Endodermal cell (in vitro differentiated cells): Measurements from ENCODE around the gene METTL9. TPM values are rescaled to one million over a fixed set of nuclear protein-coding genes. Genes with fewer than 3 reads are reported as not detected.
"Not testable (repeated sequence)": the region's sequence is repeated elsewhere in the genome, so short reads cannot be mapped to it uniquely, and the experiment has no call there.

Source experiments
- DNase-seq: peaks from one replicate; pipeline ENCODE4 v3.0.0-alpha.2; 2017
- H3K27ac ChIP-seq: 2 replicates; pipeline ENCODE4 v1.5.1; 2013; ENCODE audit warnings: mild to moderate bottlenecking, low read depth, low read length, moderate library complexity
- H3K27me3 ChIP-seq: 2 replicates; pipeline ENCODE4 v1.6.1; 2013; ENCODE audit warnings: mild to moderate bottlenecking, low read length, moderate library complexity; ENCODE audit not compliant: insufficient read depth, control insufficient read depth, poor library complexity, severe bottlenecking
- H3K36me3 ChIP-seq: 2 replicates; pipeline ENCODE4 v1.7.0; 2013; ENCODE audit warnings: mild to moderate bottlenecking, low read length, moderate library complexity; ENCODE audit not compliant: control insufficient read depth, insufficient read depth
- H3K4me1 ChIP-seq: one replicate; pipeline ENCODE4 v1.7.0; 2013; ENCODE audit warnings: low read length; ENCODE audit not compliant: control insufficient read depth, insufficient read depth
- H3K4me3 ChIP-seq: 2 replicates; pipeline ENCODE4 v1.5.1; 2013; ENCODE audit warnings: mild to moderate bottlenecking, low read length, moderate library complexity
- H3K9ac ChIP-seq: 2 replicates; pipeline ENCODE4 v1.6.1; 2013; ENCODE audit warnings: mild to moderate bottlenecking, low read length, moderate library complexity; ENCODE audit not compliant: poor library complexity, severe bottlenecking; ENCODE audit errors: extremely low read depth
- H3K9me3 ChIP-seq: 2 replicates; pipeline ENCODE4 v1.6.1; 2013; ENCODE audit warnings: mild to moderate bottlenecking, low read length, moderate library complexity; ENCODE audit not compliant: control insufficient read depth
- H3K27ac Mint-ChIP-seq: 2 replicates; pipeline ENCODE4 v1.8.0; 2020; ENCODE audit warnings: mixed read lengths
- H3K27me3 Mint-ChIP-seq: 2 replicates; pipeline ENCODE4 v1.8.0; 2021; ENCODE audit warnings: mild to moderate bottlenecking, mixed read lengths; ENCODE audit not compliant: insufficient read depth
- H3K36me3 Mint-ChIP-seq: 2 replicates; pipeline ENCODE4 v1.8.0; 2020; ENCODE audit warnings: low read depth, mixed read lengths
- H3K4me1 Mint-ChIP-seq: 2 replicates; pipeline ENCODE4 v1.8.0; 2020; ENCODE audit warnings: mixed read lengths
- H3K4me3 Mint-ChIP-seq: 2 replicates; pipeline ENCODE4 v1.8.0; 2020; ENCODE audit warnings: mild to moderate bottlenecking, moderate library complexity, mixed read lengths
- H3K9me3 Mint-ChIP-seq: 2 replicates; pipeline ENCODE4 v1.8.0; 2020; ENCODE audit warnings: mild to moderate bottlenecking, mixed read lengths
- WGBS, 2 experiments: methylation state at CpG; one replicate each; pipeline versions ENCODE4 v1.1.5 to v1.1.7; 2013; ENCODE audit warnings: missing lambda C conversion rate in 2 of 2, mixed read lengths in 1 of 2; ENCODE audit not compliant: insufficient coverage in 1 of 2, insufficient read length in 1 of 2; 5-methylcytosine and 5-hydroxymethylcytosine counted together
- total RNA-seq, 2 donors: library from RNA; stranded (reverse); fragmentation: NEBNext Ultra II Directional in 1 of 2; extraction: Animal tissue kit (Norgen Biotek cat#: 25700) in 1 of 2; gene quantifications; 2 replicates in 1 of 2; 3 replicates in 1 of 2; pipeline ENCODE4 v1.2.1, GENCODE V29; 2021
- TF ChIP-seq, protein P1 (sequence below): fragments of 200-600 bp; sonication (generic); conservative IDR thresholded peaks from 2 replicates; pipeline ENCODE4 v1.5.0; 2021; ENCODE audit warnings: antibody characterized with exemption, mild to moderate bottlenecking

The METTL9 gene
- total RNA-seq, 2 donors from 2014 or later = 145 to 149 TPM

DNA sequence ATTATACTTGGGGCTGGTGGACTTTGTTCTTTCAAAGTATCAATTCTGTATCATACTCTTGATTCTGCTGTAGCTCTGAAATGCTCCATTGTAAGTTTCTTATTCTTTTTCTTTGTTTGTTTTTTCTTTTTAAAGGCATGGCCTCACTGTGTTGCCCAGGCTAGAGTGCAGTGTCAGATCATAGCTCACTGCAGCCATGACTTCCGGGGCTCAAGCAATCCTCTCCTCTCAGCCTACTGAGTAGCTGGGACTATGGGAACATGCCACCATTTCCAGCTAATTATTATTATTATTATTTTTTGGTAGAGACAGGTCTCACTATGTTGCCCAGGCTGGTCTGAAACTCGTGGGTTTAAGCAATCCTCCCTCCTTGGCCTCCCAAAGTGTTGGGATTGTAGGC is 38.9 kb upstream of the METTL9 start:
- Histone ChIP-seq H3K36me3 (no peaks in the 10 kb centered on the region), H3K9ac (no peak overlapping the region), H3K9me3 (no peaks in the 10 kb centered on the region), H3K4me1 (no peaks in the 10 kb centered on the region), H3K27me3 (no peaks in the 10 kb centered on the region), H3K27ac (no peak overlapping the region), H3K4me3 (no peak overlapping the region)
- H3K27me3 Mint-ChIP-seq = peaks cover 16% of the 10 kb centered on the region
- 84 to 100% methylated on average over 1 to 2 of the region's 2 CpGs for WGBS, 2 experiments
- H3K9me3 Mint-ChIP-seq = no peaks in the 10 kb centered on the region
- no peak overlapping the region for H3K27ac Mint-ChIP-seq
- H3K4me3 Mint-ChIP-seq = no peak overlapping the region
- no peak for DNase-seq
- H3K4me1 Mint-ChIP-seq = peaks cover 5% of the 10 kb centered on the region
- H3K36me3 Mint-ChIP-seq = no peaks in the 10 kb centered on the region
- TF ChIP-seq, protein P1, sequence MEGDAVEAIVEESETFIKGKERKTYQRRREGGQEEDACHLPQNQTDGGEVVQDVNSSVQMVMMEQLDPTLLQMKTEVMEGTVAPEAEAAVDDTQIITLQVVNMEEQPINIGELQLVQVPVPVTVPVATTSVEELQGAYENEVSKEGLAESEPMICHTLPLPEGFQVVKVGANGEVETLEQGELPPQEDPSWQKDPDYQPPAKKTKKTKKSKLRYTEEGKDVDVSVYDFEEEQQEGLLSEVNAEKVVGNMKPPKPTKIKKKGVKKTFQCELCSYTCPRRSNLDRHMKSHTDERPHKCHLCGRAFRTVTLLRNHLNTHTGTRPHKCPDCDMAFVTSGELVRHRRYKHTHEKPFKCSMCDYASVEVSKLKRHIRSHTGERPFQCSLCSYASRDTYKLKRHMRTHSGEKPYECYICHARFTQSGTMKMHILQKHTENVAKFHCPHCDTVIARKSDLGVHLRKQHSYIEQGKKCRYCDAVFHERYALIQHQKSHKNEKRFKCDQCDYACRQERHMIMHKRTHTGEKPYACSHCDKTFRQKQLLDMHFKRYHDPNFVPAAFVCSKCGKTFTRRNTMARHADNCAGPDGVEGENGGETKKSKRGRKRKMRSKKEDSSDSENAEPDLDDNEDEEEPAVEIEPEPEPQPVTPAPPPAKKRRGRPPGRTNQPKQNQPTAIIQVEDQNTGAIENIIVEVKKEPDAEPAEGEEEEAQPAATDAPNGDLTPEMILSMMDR = no peak

DNA sequence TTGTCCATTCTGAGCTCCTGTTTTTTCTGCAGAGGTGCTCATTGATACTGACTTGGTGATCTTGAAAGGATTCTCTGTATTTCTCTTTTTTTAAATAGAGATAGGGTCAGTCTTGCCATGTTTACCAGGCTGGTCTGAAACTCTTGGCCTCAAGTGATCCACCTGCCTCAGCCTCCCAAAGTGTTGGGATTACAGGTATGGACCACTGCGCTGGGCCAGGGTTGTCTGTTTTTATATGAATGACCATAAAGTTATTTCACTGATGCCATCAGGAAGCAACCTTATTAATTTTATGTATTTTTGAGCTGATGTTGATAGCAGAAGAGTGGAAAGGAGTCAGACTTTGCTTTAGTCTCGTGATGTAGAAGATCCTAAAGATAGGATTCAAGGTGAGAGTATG is 35.7 kb upstream of the METTL9 start:
- no peak overlapping the region for H3K4me3 ChIP-seq
- WGBS, 2 experiments = 100% methylated on average over 2 of the region's 2 CpGs
- DNase-seq = no peak
- peaks cover 8% of the 10 kb centered on the region for H3K4me1 Mint-ChIP-seq
- H3K36me3 ChIP-seq = no peaks in the 10 kb centered on the region
- no peak overlapping the region for H3K9ac ChIP-seq
- TF ChIP-seq, protein P1 = no peak
- no peaks in the 10 kb centered on the region for H3K36me3 Mint-ChIP-seq
- no peak overlapping the region for H3K27ac Mint-ChIP-seq
- peaks cover 5% of the 10 kb centered on the region for H3K4me1 ChIP-seq
- H3K27me3 ChIP-seq = no peaks in the 10 kb centered on the region
- no peaks in the 10 kb centered on the region for H3K9me3 ChIP-seq
- H3K4me3 Mint-ChIP-seq = no peak overlapping the region
- H3K9me3 Mint-ChIP-seq = no peaks in the 10 kb centered on the region
- no peak overlapping the region for H3K27ac ChIP-seq
- peaks cover 2% of the 10 kb centered on the region for H3K27me3 Mint-ChIP-seq

DNA sequence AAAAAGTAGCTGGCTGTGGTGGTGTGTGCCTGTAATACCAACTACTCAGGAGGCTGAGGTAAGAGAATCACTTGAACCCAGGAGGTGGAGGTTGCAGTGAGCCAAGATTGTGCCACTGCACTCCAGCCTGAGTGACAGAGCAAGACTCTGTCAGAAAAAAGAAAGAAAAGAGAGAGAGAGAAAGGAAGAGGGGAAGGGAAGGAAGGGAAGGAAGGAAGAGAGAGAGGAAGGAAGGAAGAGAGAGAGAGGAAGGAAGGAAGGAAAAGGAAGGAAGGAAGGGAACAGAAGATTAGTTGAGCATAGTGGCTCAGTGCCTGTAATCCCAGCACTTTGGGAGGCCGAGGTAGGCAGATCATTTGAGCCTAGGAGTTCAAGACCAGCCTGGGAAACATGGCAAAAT is 35.0 kb upstream of the METTL9 start:
- not testable (repeated sequence) for H3K4me1 Mint-ChIP-seq, H3K27ac ChIP-seq, H3K4me3 Mint-ChIP-seq, H3K9me3 Mint-ChIP-seq, H3K4me1 ChIP-seq, H3K4me3 ChIP-seq, H3K9ac ChIP-seq, H3K27me3 Mint-ChIP-seq, H3K36me3 ChIP-seq, H3K27ac Mint-ChIP-seq, H3K36me3 Mint-ChIP-seq, H3K27me3 ChIP-seq, DNase-seq, H3K9me3 ChIP-seq
- WGBS, 2 experiments = 80 to 90% methylated on average over 1 of the region's 1 CpG

DNA sequence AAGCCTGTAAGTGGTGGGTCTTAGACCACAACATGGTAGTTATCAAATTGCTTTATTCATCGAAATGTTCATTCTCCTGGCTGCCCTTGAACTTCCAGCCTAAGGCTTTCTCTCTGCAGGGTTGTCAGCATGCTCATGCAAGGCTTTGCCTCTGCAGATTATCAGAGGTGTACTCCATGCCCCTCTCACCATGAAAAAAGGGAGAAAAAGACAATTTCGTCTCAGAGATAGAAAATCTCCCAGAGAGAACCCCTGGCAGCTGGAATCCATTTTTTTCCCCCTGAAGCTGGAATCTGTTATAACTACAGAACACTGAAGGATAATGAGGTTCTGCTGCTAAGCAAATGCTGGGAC is 33.9 kb upstream of the METTL9 start:
- no peak overlapping the region for H3K4me3 ChIP-seq
- peaks cover 5% of the 10 kb centered on the region for H3K4me1 ChIP-seq
- no peaks in the 10 kb centered on the region for H3K36me3 ChIP-seq
- H3K27me3 ChIP-seq = no peaks in the 10 kb centered on the region
- Mint-ChIP-seq H3K4me3 (no peak overlapping the region), H3K4me1 (peaks cover 8% of the 10 kb centered on the region), H3K9me3 (no peaks in the 10 kb centered on the region), H3K36me3 (no peaks in the 10 kb centered on the region), H3K27me3 (peaks cover 2% of the 10 kb centered on the region), H3K27ac (no peak overlapping the region)
- H3K9ac ChIP-seq = no peak overlapping the region
- TF ChIP-seq, protein P1 = no peak
- no peaks in the 10 kb centered on the region for H3K9me3 ChIP-seq
- H3K27ac ChIP-seq = no peak overlapping the region
- WGBS, 2 experiments = 95 to 97% methylated on average over 2 of the region's 2 CpGs
- DNase-seq = no peak
